HepG2 (cell line): ENCODE measurements around the gene TRPV2. TPM values are rescaled to one million over a fixed set of nuclear protein-coding genes. Genes with fewer than 3 reads are reported as not detected.

Experiments used
- EED ChIP-seq: sonication (generic); formaldehyde crosslinking; IDR thresholded peaks from 2 replicates; pipeline ENCODE4 v1.5.0; 2020; ENCODE audit warnings: mild to moderate bottlenecking, missing genetic modification reagents
- FIP1L1 ChIP-seq: fragments of 200-400 bp; formaldehyde crosslinking; IDR thresholded peaks from 2 replicates; pipeline ENCODE4 v1.6.1; 2018; ENCODE audit warnings: low read depth, mild to moderate bottlenecking, low read length, moderate library complexity, borderline replicate concordance; ENCODE audit not compliant: insufficient read depth
- FOXA1 ChIP-seq, 2 experiments: fragments of 450-650 bp in 1 of 2; sonication (generic) in 1 of 2; formaldehyde crosslinking in 1 of 2; IDR thresholded peaks; 2 replicates each; pipeline versions ENCODE4 v1.4.0 to v1.6.1; 2016 to 2020; ENCODE audit warnings: missing genetic modification reagents in 1 of 2
- FOXP1 ChIP-seq, 2 experiments: fragments of 450-650 bp in 1 of 2; IDR thresholded peaks; 2 replicates each; pipeline ENCODE4 v1.6.1; 2017 to 2018; ENCODE audit warnings: antibody characterized with exemption in 1 of 2
- GPBP1L1 ChIP-seq: sonication (generic); formaldehyde crosslinking; IDR thresholded peaks from 2 replicates; pipeline ENCODE4 v1.5.0; 2020; ENCODE audit warnings: mild to moderate bottlenecking, missing genetic modification reagents
- HIC2 ChIP-seq: sonication (generic); formaldehyde crosslinking; IDR thresholded peaks from 2 replicates; pipeline ENCODE4 v1.9.0; 2022; ENCODE audit warnings: low read depth, missing genetic modification reagents
- HOXD1 ChIP-seq: sonication (generic); formaldehyde crosslinking; IDR thresholded peaks from 2 replicates; pipeline ENCODE4 v1.5.0; 2020; ENCODE audit warnings: missing genetic modification reagents
- KDM5A ChIP-seq: fragments of 200-600 bp; sonication (generic); IDR thresholded peaks from 2 replicates; pipeline ENCODE4 v1.7.0; 2018; ENCODE audit warnings: antibody characterized with exemption, mild to moderate bottlenecking, low read length, borderline replicate concordance
- KMT2B ChIP-seq: IDR thresholded peaks from 2 replicates; pipeline ENCODE4 v1.6.1; 2016; ENCODE audit warnings: missing genetic modification reagents, missing compliant biosample characterization
- MAFK ChIP-seq, 2 experiments: IDR thresholded peaks in 1 of 2; conservative IDR thresholded peaks in 1 of 2; 2 replicates each; pipeline ENCODE4 v1.6.1; 2011; ENCODE audit warnings: improper control_type of control experiment in 2 of 2, low read length in 2 of 2
- MEIS2 ChIP-seq: sonication (generic); formaldehyde crosslinking; IDR thresholded peaks from 2 replicates; pipeline ENCODE4 v1.9.0; 2021; ENCODE audit warnings: mild to moderate bottlenecking, missing genetic modification reagents
- SIX1 ChIP-seq: sonication (generic); formaldehyde crosslinking; IDR thresholded peaks from 2 replicates; pipeline ENCODE4 v1.4.0; 2020; ENCODE audit warnings: missing genetic modification reagents, borderline replicate concordance
- SOX6 ChIP-seq, 2 experiments: fragments of 450-650 bp in 1 of 2; sonication (generic) in 1 of 2; formaldehyde crosslinking in 1 of 2; IDR thresholded peaks; 2 replicates each; pipeline versions ENCODE4 v1.4.0 to v1.6.1; 2017 to 2020; ENCODE audit warnings: antibody characterized with exemption in 1 of 2, mild to moderate bottlenecking in 1 of 2, missing genetic modification reagents in 1 of 2
- ZBTB42 ChIP-seq: sonication (generic); formaldehyde crosslinking; IDR thresholded peaks from 2 replicates; pipeline ENCODE4 v1.5.0; 2020; ENCODE audit warnings: mild to moderate bottlenecking, missing genetic modification reagents
- ZC3H13 ChIP-seq: sonication (generic); formaldehyde crosslinking; IDR thresholded peaks from 2 replicates; pipeline ENCODE4 v1.8.1; 2023; ENCODE audit warnings: mild to moderate bottlenecking, missing genetic modification reagents, moderate library complexity
- ZFP62 ChIP-seq: sonication (generic); formaldehyde crosslinking; IDR thresholded peaks from 2 replicates; pipeline ENCODE4 v1.4.0; 2020; ENCODE audit warnings: missing genetic modification reagents
- ZMYM4 ChIP-seq: sonication (generic); formaldehyde crosslinking; IDR thresholded peaks from 2 replicates; pipeline ENCODE4 v1.8.1; 2023; ENCODE audit warnings: mild to moderate bottlenecking, missing genetic modification reagents
- ZNF296 ChIP-seq: sonication (generic); formaldehyde crosslinking; conservative IDR thresholded peaks from 2 replicates; pipeline ENCODE4 v1.5.0; 2020; ENCODE audit warnings: mild to moderate bottlenecking, missing genetic modification reagents
- ZNF350 ChIP-seq: sonication (generic); formaldehyde crosslinking; IDR thresholded peaks from 2 replicates; pipeline ENCODE4 v1.4.0; 2020; ENCODE audit warnings: mild to moderate bottlenecking, low read depth, missing genetic modification reagents, borderline replicate concordance
- ZNF605 ChIP-seq: sonication (generic); formaldehyde crosslinking; IDR thresholded peaks from 2 replicates; pipeline ENCODE4 v1.8.0; 2022; ENCODE audit warnings: mild to moderate bottlenecking, missing genetic modification reagents
- polyA plus RNA-seq, 8 experiments: library from polyadenylated mRNA; depleted of rRNA in 3 of 8; stranded (reverse) in 7 of 8; unstranded in 1 of 8; fragments of >200 nt; fragmentation: Illumina TruSeq in 4 of 8; extraction: Trizol in 4 of 8; gene quantifications; 2 replicates each; pipeline versions ENCODE4 v1.2.1 to v1.2.3, GENCODE V29; 2011 to 2016; ENCODE audit warnings: low read depth in 4 of 8, missing spikeins in 1 of 8, mixed read lengths in 1 of 8; ENCODE audit not compliant: insufficient read depth in 1 of 8
- total RNA-seq, 5 experiments: library from RNA; depleted of rRNA; stranded (reverse); fragments of >200 nt; fragmentation: Illumina TruSeq; extraction: Trizol; gene quantifications; 2 replicates each; pipeline ENCODE4 v1.2.3, GENCODE V29; 2016; ENCODE audit warnings: low read depth in 1 of 5
- TF ChIP-seq, protein P1 (sequence below): sonication (generic); formaldehyde crosslinking; conservative IDR thresholded peaks from 2 replicates; pipeline ENCODE4 v1.8.0; 2022; ENCODE audit warnings: missing genetic modification reagents
- TF ChIP-seq, protein P2 (sequence below): sonication (generic); formaldehyde crosslinking; IDR thresholded peaks from 2 replicates; pipeline ENCODE4 v1.5.1; 2020; ENCODE audit warnings: mild to moderate bottlenecking, missing genetic modification reagents, moderate library complexity

Gene TRPV2
- total and polyA plus RNA-seq, 2 of the 13 experiments (the other 11 are each of a cell fraction or from before 2014, with no cell fraction given): 13.6 to 21.3 TPM

GRCh38 chr17:16398270-16399267 lies 16.8 kb upstream of the TRPV2 start (continued):
- TF ChIP-seq ZC3H13 (0 out of 2 replicates have a peak, but pooled peaks have one; percentile 27), ZNF350 (peak; percentile 23; the same call in 1 of the 2 replicates), HIC2 (peak; percentile 51; the same call in 1 of the 2 replicates), SIX1 (CRISPR knock-in tag) (no peak), EED (CRISPR knock-in tag) (no peak), HOXD1 (CRISPR knock-in tag) (no peak), ZNF296 (CRISPR knock-in tag) (no peak), MEIS2 (no peak), MAFK (conservative IDR thresholded peaks at IDR 0.05 in 1 of 2, IDR thresholded peaks at IDR 0.05 in 1 of 2; ENCODE audit: low read length in 2 of 2) (peak; percentile 14 to 63; a peak in 3 of 4 replicates), SOX6 (IDR thresholded peaks at IDR 0.05) (no peak), SOX6 (CRISPR knock-in tag; IDR thresholded peaks at IDR 0.05) (peak; percentile 38), KMT2B (CRISPR knock-in tag) (no peak), FOXA1 (IDR thresholded peaks at IDR 0.05) (peak; percentile 38), FOXA1 (CRISPR knock-in tag; IDR thresholded peaks at IDR 0.05) (0 out of 2 replicates have a peak, but pooled peaks have one; percentile 8), ZNF605 (no peak), GPBP1L1 (CRISPR knock-in tag) (no peak), ZMYM4 (peak; percentile 28; the same call in 1 of the 2 replicates), FOXP1 (IDR thresholded peaks at IDR 0.05) (peak; percentile 40; the same call in 1 of the 2 replicates), FOXP1 (CRISPR knock-in tag; IDR thresholded peaks at IDR 0.05) (peak; percentile 69; the same call in 1 of the 2 replicates), FIP1L1 (no peak), KDM5A (no peak), ZBTB42 (CRISPR knock-in tag) (0 out of 2 replicates have a peak, but pooled peaks have one; percentile 50), ZFP62 (CRISPR knock-in tag) (no peak)
- TF ChIP-seq, protein P1, sequence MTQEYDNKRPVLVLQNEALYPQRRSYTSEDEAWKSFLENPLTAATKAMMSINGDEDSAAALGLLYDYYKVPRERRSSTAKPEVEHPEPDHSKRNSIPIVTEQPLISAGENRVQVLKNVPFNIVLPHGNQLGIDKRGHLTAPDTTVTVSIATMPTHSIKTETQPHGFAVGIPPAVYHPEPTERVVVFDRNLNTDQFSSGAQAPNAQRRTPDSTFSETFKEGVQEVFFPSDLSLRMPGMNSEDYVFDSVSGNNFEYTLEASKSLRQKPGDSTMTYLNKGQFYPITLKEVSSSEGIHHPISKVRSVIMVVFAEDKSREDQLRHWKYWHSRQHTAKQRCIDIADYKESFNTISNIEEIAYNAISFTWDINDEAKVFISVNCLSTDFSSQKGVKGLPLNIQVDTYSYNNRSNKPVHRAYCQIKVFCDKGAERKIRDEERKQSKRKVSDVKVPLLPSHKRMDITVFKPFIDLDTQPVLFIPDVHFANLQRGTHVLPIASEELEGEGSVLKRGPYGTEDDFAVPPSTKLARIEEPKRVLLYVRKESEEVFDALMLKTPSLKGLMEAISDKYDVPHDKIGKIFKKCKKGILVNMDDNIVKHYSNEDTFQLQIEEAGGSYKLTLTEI (CRISPR knock-in tag): no peak
- TF ChIP-seq, protein P2, sequence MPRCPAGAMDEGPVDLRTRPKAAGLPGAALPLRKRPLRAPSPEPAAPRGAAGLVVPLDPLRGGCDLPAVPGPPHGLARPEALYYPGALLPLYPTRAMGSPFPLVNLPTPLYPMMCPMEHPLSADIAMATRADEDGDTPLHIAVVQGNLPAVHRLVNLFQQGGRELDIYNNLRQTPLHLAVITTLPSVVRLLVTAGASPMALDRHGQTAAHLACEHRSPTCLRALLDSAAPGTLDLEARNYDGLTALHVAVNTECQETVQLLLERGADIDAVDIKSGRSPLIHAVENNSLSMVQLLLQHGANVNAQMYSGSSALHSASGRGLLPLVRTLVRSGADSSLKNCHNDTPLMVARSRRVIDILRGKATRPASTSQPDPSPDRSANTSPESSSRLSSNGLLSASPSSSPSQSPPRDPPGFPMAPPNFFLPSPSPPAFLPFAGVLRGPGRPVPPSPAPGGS: no peak
